Natural killer cell (primary cell): ENCODE results near the gene NPAS3. TPM values are rescaled to one million over a fixed set of nuclear protein-coding genes. Genes with fewer than 3 reads are reported as not detected.

ENCODE experiments used
- ATAC-seq, 3 donors: fragments of 150-1000 bp in 2 of 3; fragments of 200-7000 bp in 1 of 3; cut with Tn5 transposase; 1 replicate in 1 of 3; 2 replicates in 2 of 3; pipeline ENCODE4 v1.10.0; 2021; ENCODE audit warnings: mild to moderate bottlenecking in 2 of 3, moderate library complexity in 2 of 3
- DNase-seq, 2 donors: peaks; one replicate each; pipeline versions ENCODE4 v3.0.0 to v3.0.0-alpha.2; 2013 to 2021; ENCODE audit warnings: mixed read lengths in 1 of 2
- H3K27ac ChIP-seq: one replicate; pipeline ENCODE4 v1.5.1; 2013; ENCODE audit warnings: mild to moderate bottlenecking, low read length
- H3K27me3 ChIP-seq: one replicate; pipeline ENCODE4 v1.6.1; 2013; ENCODE audit warnings: low read length; ENCODE audit not compliant: control insufficient read depth, insufficient read depth
- H3K36me3 ChIP-seq: one replicate; pipeline ENCODE4 v1.6.1; 2013; ENCODE audit warnings: low read length; ENCODE audit not compliant: control insufficient read depth, insufficient read depth
- H3K4me1 ChIP-seq: one replicate; pipeline ENCODE4 v1.6.1; 2013; ENCODE audit warnings: low read length; ENCODE audit not compliant: control insufficient read depth, insufficient read depth
- H3K4me3 ChIP-seq: one replicate; pipeline ENCODE4 v1.5.1; 2013; ENCODE audit warnings: low read length
- H3K9me3 ChIP-seq: one replicate; pipeline ENCODE4 v1.6.1; 2013; ENCODE audit warnings: low read length; ENCODE audit not compliant: control insufficient read depth, insufficient read depth
- H3K27ac Mint-ChIP-seq, 2 donors: one replicate each; pipeline ENCODE4 v1.8.0; 2022; ENCODE audit warnings: mild to moderate bottlenecking in 2 of 2, mixed read lengths in 2 of 2, moderate library complexity in 1 of 2
- H3K27me3 Mint-ChIP-seq, 2 donors: one replicate each; pipeline ENCODE4 v1.8.0; 2022; ENCODE audit warnings: low read depth in 2 of 2, mixed read lengths in 2 of 2
- H3K36me3 Mint-ChIP-seq: one replicate; pipeline ENCODE4 v1.8.0; 2022; ENCODE audit warnings: mixed read lengths
- H3K4me1 Mint-ChIP-seq, 2 donors: one replicate each; pipeline ENCODE4 v1.8.0; 2022; ENCODE audit warnings: mixed read lengths in 2 of 2
- H3K4me3 Mint-ChIP-seq: one replicate; pipeline ENCODE4 v1.8.0; 2022; ENCODE audit warnings: mild to moderate bottlenecking, moderate library complexity, mixed read lengths
- H3K9me3 Mint-ChIP-seq, 2 donors: one replicate each; pipeline ENCODE4 v1.8.0; 2022; ENCODE audit warnings: mixed read lengths in 2 of 2
- WGBS: methylation state at CpG from one replicate; pipeline ENCODE4 v1.1.7; 2013; ENCODE audit warnings: missing lambda C conversion rate; ENCODE audit not compliant: insufficient coverage; 5-methylcytosine and 5-hydroxymethylcytosine counted together
- intact Hi-C: fragments of 100-400 bp; cut with micrococcal nuclease; formaldehyde crosslinking; loops from one replicate; pipeline ENCODE4 v1.14.2; 2022
- total RNA-seq, 4 donors: library from RNA; stranded (reverse); fragments of 120-200 nt in 1 of 4; gene quantifications; one replicate each; pipeline versions ENCODE4 v1.2.3 to v1.2.4, GENCODE V29; 2013 to 2022
- TF ChIP-seq, protein P1 (sequence below): fragments of 200-600 bp; IDR thresholded peaks from one replicate; pipeline ENCODE4 v1.8.0; 2022; ENCODE audit warnings: antibody characterized with exemption

The NPAS3 gene
- total RNA-seq, 3 donors from 2014 or later (not counting 1 experiment from before 2014, with no cell fraction given) = not detected

DNA sequence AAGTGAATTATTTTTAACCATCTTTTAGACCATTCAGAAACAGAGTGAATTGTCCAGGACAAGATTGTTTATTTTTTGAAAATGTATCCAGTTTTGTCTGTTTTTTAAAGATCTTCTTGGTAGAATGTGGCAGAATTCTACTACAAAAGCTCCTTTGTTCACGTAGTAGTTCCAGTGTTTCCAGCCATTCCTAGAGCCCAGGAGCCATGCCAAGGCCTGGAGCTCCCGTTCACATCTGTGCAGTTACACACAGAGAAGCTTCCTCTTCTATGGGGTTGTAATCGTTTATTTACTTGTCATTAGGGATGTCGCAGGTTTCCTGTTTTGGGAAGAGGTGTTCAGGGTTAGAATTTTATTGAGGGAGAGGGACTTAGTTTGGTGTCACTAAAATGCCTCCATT is 409.8 kb downstream of the NPAS3 start:
- peaks cover 2% of the 10 kb centered on the region in 2 donors for H3K9me3 Mint-ChIP-seq
- H3K36me3 ChIP-seq = no peaks in the 10 kb centered on the region
- H3K4me1 Mint-ChIP-seq = no peaks in the 10 kb centered on the region
- intact Hi-C loops = no loop called here
- 76% methylated on average over 4 of the region's 4 CpGs for WGBS
- TF ChIP-seq, protein P1, sequence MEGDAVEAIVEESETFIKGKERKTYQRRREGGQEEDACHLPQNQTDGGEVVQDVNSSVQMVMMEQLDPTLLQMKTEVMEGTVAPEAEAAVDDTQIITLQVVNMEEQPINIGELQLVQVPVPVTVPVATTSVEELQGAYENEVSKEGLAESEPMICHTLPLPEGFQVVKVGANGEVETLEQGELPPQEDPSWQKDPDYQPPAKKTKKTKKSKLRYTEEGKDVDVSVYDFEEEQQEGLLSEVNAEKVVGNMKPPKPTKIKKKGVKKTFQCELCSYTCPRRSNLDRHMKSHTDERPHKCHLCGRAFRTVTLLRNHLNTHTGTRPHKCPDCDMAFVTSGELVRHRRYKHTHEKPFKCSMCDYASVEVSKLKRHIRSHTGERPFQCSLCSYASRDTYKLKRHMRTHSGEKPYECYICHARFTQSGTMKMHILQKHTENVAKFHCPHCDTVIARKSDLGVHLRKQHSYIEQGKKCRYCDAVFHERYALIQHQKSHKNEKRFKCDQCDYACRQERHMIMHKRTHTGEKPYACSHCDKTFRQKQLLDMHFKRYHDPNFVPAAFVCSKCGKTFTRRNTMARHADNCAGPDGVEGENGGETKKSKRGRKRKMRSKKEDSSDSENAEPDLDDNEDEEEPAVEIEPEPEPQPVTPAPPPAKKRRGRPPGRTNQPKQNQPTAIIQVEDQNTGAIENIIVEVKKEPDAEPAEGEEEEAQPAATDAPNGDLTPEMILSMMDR = no peak
- no peak overlapping the region for H3K27ac ChIP-seq
- H3K9me3 ChIP-seq = no peaks in the 10 kb centered on the region
- H3K27me3 ChIP-seq = no peaks in the 10 kb centered on the region
- no peaks in the 10 kb centered on the region for H3K4me1 ChIP-seq
- ATAC-seq (no peak), DNase-seq (no peak)
- no peak overlapping the region for H3K27ac Mint-ChIP-seq
- H3K36me3 Mint-ChIP-seq = no peaks in the 10 kb centered on the region
- no peak overlapping the region for H3K4me3 ChIP-seq
- no peak overlapping the region for H3K4me3 Mint-ChIP-seq
- no peaks in the 10 kb centered on the region for H3K27me3 Mint-ChIP-seq

DNA sequence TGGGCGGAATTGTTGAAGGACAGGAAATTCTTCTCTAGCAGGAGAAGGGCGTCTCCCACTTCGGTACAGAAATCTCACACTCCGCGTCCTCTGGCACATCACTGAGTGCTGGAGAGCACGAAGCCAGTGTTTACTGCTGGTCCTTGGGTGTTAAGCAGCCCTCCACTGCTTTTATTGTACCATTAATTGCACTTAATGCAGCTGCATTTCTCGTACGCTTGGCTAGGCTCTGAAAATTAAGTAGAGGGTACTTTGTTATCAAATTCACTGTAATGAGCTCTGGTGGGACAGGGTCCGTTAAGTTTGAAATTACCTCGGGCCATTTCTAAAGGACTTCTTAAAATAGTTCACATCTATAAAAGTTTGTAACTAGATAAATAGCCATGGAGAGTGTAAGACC is 411.2 kb downstream of the NPAS3 start:
- WGBS = 90% methylated on average over 9 of the region's 10 CpGs
- Histone ChIP-seq H3K27ac (no peak overlapping the region), H3K4me1 (no peaks in the 10 kb centered on the region), H3K36me3 (no peaks in the 10 kb centered on the region), H3K4me3 (no peak overlapping the region), H3K27me3 (no peaks in the 10 kb centered on the region), H3K9me3 (no peaks in the 10 kb centered on the region)
- DNase-seq = no peak
- ATAC-seq = no peak
- intact Hi-C loops = no loop called here
- no peaks in the 10 kb centered on the region for H3K27me3 Mint-ChIP-seq
- no peak overlapping the region for H3K4me3 Mint-ChIP-seq
- H3K4me1 Mint-ChIP-seq = no peaks in the 10 kb centered on the region
- no peak overlapping the region for H3K27ac Mint-ChIP-seq
- H3K9me3 Mint-ChIP-seq = peaks cover 5 to 6% of the 10 kb centered on the region in 2 donors
- TF ChIP-seq, protein P1 = no peak
- no peaks in the 10 kb centered on the region for H3K36me3 Mint-ChIP-seq

DNA sequence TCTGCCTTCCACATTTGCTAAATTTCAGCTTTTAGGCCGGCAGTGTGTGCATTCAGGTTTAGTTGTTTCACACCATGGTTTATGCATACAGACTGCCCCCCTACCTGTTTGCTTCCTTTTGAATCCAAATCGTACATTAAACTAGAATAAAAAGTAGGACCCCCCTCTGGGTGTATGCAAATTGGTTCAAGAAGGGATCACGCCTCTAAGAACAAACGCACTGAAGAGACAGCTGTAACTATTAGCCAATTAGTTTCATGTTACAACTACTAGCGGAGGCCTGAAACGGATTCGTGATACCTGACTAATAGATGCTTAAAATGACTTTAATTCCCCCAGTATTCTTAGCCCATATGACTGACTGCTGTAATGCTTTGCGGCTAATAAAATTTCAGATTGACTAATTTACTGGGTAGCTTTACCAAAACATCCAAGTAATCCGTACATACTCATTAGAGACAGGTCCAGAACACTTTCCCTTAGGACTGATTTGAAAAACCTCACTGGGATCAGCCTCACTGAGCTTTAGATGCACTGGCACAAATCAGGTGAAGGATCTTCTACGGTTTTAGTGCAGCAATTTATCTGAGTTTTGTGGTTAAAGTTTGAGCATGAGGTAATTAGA is 411.8 kb downstream of the NPAS3 start:
- Mint-ChIP-seq H3K4me3 (no peak overlapping the region), H3K36me3 (no peaks in the 10 kb centered on the region), H3K27me3 (no peaks in the 10 kb centered on the region), H3K4me1 (no peaks in the 10 kb centered on the region), H3K27ac (no peak overlapping the region), H3K9me3 (peaks cover 8 to 9% of the 10 kb centered on the region in 2 donors)
- TF ChIP-seq, protein P1 = no peak
- Histone ChIP-seq H3K4me1 (no peaks in the 10 kb centered on the region), H3K4me3 (no peak overlapping the region), H3K9me3 (peaks cover 2% of the 10 kb centered on the region), H3K27me3 (no peaks in the 10 kb centered on the region), H3K36me3 (no peaks in the 10 kb centered on the region), H3K27ac (no peak overlapping the region)
- DNase-seq = no peak
- intact Hi-C loops = no loop called here
- WGBS = 85% methylated on average over 10 of the region's 10 CpGs
- no peak for ATAC-seq

DNA sequence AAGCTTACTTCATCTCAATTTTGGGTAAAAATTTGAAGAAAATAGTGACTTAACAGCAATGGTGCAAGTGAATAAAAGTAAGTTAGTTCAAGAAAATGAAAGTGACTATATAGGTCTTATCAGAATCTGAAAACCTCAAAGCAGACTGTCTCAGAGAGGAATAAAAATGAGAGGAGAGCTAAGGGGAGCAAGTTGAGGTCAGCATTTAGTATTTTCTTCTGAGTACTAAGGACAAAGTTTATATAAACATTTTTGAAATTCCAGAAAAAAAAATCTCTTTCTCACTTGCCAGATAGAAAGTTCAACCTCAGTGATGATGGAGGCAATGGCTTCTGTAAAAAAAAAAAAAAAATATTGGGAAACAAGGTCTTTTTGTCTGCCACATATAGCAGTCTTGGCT is 414.1 kb downstream of the NPAS3 start:
- no peaks in the 10 kb centered on the region for H3K4me1 ChIP-seq
- Mint-ChIP-seq H3K9me3 (peaks cover 6 to 12% of the 10 kb centered on the region in 2 donors), H3K27me3 (no peaks in the 10 kb centered on the region), H3K4me3 (no peak overlapping the region), H3K27ac (no peak overlapping the region), H3K36me3 (no peaks in the 10 kb centered on the region), H3K4me1 (no peaks in the 10 kb centered on the region)
- ATAC-seq (no peak), DNase-seq (no peak)
- no peaks in the 10 kb centered on the region for H3K27me3 ChIP-seq
- TF ChIP-seq, protein P1 = no peak
- intact Hi-C loops = no loop called here
- peaks cover 2% of the 10 kb centered on the region for H3K9me3 ChIP-seq
- H3K27ac ChIP-seq = no peak overlapping the region
- H3K36me3 ChIP-seq = no peaks in the 10 kb centered on the region
- no peak overlapping the region for H3K4me3 ChIP-seq
